Left lung (tissue), 14 donors: ENCODE measurements around the gene CISH. TPM values are rescaled to one million over a fixed set of nuclear protein-coding genes. Genes with fewer than 3 reads are reported as not detected.

Experiments
- ATAC-seq: fragments of 200-7000 bp; cut with Tn5 transposase; one replicate; pipeline ENCODE4 v1.9.1; 2020; ENCODE audit warnings: moderate library complexity
- DNase-seq, 4 donors: peaks; one replicate each; pipeline ENCODE4 v3.0.0-alpha.2; 2013 to 2020
- H3K27ac ChIP-seq, 2 donors: fragments of 200-600 bp; sonication (generic) in 1 of 2; one replicate each; pipeline versions ENCODE4 v1.5.0 to v1.8.0; 2020 to 2021
- H3K27me3 ChIP-seq, 2 donors: fragments of 200-600 bp; sonication (generic) in 1 of 2; one replicate each; pipeline versions ENCODE4 v1.5.0 to v1.8.0; 2020 to 2021
- H3K36me3 ChIP-seq, 2 donors: fragments of 200-600 bp; sonication (generic) in 1 of 2; one replicate each; pipeline versions ENCODE4 v1.5.0 to v1.8.0; 2020 to 2021
- H3K4me1 ChIP-seq, 2 donors: fragments of 200-600 bp; one replicate each; pipeline ENCODE4 v1.8.0; 2021
- H3K4me3 ChIP-seq, 2 donors: fragments of 200-600 bp; sonication (generic) in 1 of 2; one replicate each; pipeline versions ENCODE4 v1.5.0 to v1.8.0; 2020 to 2021; ENCODE audit warnings: mild to moderate bottlenecking in 1 of 2
- H3K9me3 ChIP-seq, 2 donors: fragments of 200-600 bp; sonication (generic) in 1 of 2; one replicate each; pipeline versions ENCODE4 v1.5.0 to v1.8.0; 2020 to 2021
- intact Hi-C, 2 donors: fragments of 100-400 bp; cut with DNase I; formaldehyde crosslinking; loops; one replicate each; pipeline versions ENCODE4 v1.11.2 to v1.14.2; 2022
- long read RNA-seq, 12 donors: library from polyadenylated mRNA in 2 of 12; unstranded in 2 of 12; transcript quantifications; one replicate each; pipeline ENCODE4 v2.0.0 and lab custom pipeline, GENCODE V29; 2019 to 2026
- polyA plus RNA-seq, 6 donors: library from polyadenylated mRNA; unstranded; fragments of 120-200 nt; gene quantifications; one replicate each; pipeline ENCODE4 v1.2.1, GENCODE V29; 2013; ENCODE audit not compliant: insufficient read length in 6 of 6
- total RNA-seq, 2 donors: library from RNA; stranded (reverse); fragmentation: NEBNext Ultra II Directional; extraction: Animal tissue kit (Norgen Biotek cat#: 25700); gene quantifications; one replicate each; pipeline ENCODE4 v1.2.1, GENCODE V29; 2021
- TF ChIP-seq, protein P1 (sequence below), 2 donors: fragments of 200-600 bp; sonication (generic) in 1 of 2; IDR thresholded peaks; one replicate each; pipeline versions ENCODE4 v1.5.0 to v1.8.0; 2021; ENCODE audit warnings: antibody characterized with exemption in 2 of 2
- donor health status: DM: no; HTN: yes; CAD: no.
- donor health status: DM: no; HTN: no; CAD: no.

The CISH gene, protein sequence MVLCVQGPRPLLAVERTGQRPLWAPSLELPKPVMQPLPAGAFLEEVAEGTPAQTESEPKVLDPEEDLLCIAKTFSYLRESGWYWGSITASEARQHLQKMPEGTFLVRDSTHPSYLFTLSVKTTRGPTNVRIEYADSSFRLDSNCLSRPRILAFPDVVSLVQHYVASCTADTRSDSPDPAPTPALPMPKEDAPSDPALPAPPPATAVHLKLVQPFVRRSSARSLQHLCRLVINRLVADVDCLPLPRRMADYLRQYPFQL
- total RNA-seq (10 to 100 TPM; 42.5 to 55.2 TPM), polyA plus RNA-seq (10 to 100 TPM; 20.2 to 29.3 (median 25.0) TPM)
- long read RNA-seq, donor 1, full-length matches to known transcripts = 30 of 30 reads
- long read RNA-seq, donor 1, partial matches to known transcripts = 0 of 30 reads
- long read RNA-seq, donor 1, other reads (novel, unspliced or antisense) = 0 of 30 reads
- long read RNA-seq, donor 2, full-length matches to known transcripts = 24 of 24 reads
- long read RNA-seq, donor 2, partial matches to known transcripts = 0 of 24 reads
- long read RNA-seq, donor 2, other reads (novel, unspliced or antisense) = 0 of 24 reads
- long read RNA-seq, donor 3, full-length matches to known transcripts = 6 of 6 reads
- long read RNA-seq, donor 3, partial matches to known transcripts = 0 of 6 reads
- long read RNA-seq, donor 3, other reads (novel, unspliced or antisense) = 0 of 6 reads
- long read RNA-seq, donor 4, transcript CISH-201 (3 exons, 2,043 nt) = major isoform, 28 of 33 reads
- long read RNA-seq, donor 4, partial matches to known transcripts = 5 of 33 reads
- long read RNA-seq, donor 4, other reads (novel, unspliced or antisense) = 0 of 33 reads
- long read RNA-seq, donor 5, full-length matches to known transcripts = 22 of 22 reads
- long read RNA-seq, donor 5, partial matches to known transcripts = 0 of 22 reads
- long read RNA-seq, donor 5, other reads (novel, unspliced or antisense) = 0 of 22 reads
- long read RNA-seq, donor 6, full-length matches to known transcripts = 12 of 12 reads
- long read RNA-seq, donor 6, partial matches to known transcripts = 0 of 12 reads
- long read RNA-seq, donor 6, other reads (novel, unspliced or antisense) = 0 of 12 reads
- long read RNA-seq, donor 7, full-length matches to known transcripts = 9 of 9 reads
- long read RNA-seq, donor 7, partial matches to known transcripts = 0 of 9 reads
- long read RNA-seq, donor 7, other reads (novel, unspliced or antisense) = 0 of 9 reads
- long read RNA-seq, donor 8, full-length matches to known transcripts = 9 of 9 reads
- long read RNA-seq, donor 8, partial matches to known transcripts = 0 of 9 reads
- long read RNA-seq, donor 8, other reads (novel, unspliced or antisense) = 0 of 9 reads
- long read RNA-seq, donor 9 = 0 reads
- long read RNA-seq, donor 10, full-length matches to known transcripts = 24 of 26 reads
- long read RNA-seq, donor 10, partial matches to known transcripts = 0 of 26 reads
- long read RNA-seq, donor 10, other reads (novel, unspliced or antisense) = 2 of 26 reads
- long read RNA-seq, donor 11, full-length matches to known transcripts = 4 of 4 reads
- long read RNA-seq, donor 11, partial matches to known transcripts = 0 of 4 reads
- long read RNA-seq, donor 11, other reads (novel, unspliced or antisense) = 0 of 4 reads
- long read RNA-seq, donor 12, full-length matches to known transcripts = 10 of 10 reads
- long read RNA-seq, donor 12, partial matches to known transcripts = 0 of 10 reads
- long read RNA-seq, donor 12, other reads (novel, unspliced or antisense) = 0 of 10 reads

DNA sequence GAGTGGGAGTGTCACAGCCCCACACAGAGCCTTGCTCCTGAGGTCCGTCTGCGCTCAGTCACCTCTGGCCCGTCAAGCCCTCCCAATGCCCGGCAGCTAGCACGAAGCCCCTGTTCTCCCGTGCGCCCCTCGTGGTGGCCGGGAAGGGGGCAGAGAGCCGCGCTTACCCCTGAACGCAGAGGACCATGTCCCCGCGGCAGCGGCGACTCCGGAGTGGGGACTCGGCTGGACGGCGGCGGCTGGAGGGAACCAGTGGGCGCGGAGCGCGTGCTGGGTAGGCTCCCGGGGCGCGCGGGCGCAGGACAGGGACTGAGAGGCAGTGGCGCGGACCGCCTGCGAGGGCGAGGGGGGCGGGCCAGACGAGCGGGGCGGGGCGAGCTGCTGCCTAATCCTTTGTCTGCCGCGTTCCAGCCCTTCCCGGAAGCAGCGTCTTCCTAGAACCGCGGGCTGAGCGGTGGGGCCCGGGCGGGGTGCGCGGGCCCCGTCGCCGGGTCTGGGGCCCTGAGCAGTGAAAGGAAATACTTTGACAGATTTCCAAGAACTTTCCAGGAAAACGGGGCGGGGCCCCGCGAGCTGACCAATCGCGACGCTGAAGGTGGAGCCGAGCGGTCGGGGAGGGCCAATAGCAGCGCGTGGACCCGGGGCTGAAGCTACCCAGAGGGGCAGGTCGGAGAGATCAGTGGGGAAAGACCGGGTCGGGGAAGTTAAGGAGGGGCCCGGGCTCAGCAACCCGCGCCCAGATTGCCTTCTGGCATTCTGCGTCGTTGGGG is at the start of gene CISH:
Gene CISH, minus strand, starts transcription at position 311 of the 770 bp plus-strand sequence. Its CDS starts 124 bp downstream, at position 187.
- TF ChIP-seq, protein P1, sequence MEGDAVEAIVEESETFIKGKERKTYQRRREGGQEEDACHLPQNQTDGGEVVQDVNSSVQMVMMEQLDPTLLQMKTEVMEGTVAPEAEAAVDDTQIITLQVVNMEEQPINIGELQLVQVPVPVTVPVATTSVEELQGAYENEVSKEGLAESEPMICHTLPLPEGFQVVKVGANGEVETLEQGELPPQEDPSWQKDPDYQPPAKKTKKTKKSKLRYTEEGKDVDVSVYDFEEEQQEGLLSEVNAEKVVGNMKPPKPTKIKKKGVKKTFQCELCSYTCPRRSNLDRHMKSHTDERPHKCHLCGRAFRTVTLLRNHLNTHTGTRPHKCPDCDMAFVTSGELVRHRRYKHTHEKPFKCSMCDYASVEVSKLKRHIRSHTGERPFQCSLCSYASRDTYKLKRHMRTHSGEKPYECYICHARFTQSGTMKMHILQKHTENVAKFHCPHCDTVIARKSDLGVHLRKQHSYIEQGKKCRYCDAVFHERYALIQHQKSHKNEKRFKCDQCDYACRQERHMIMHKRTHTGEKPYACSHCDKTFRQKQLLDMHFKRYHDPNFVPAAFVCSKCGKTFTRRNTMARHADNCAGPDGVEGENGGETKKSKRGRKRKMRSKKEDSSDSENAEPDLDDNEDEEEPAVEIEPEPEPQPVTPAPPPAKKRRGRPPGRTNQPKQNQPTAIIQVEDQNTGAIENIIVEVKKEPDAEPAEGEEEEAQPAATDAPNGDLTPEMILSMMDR (IDR thresholded peaks at IDR 0.05) = peak in 1 of 2 donors; percentile 40

DNA sequence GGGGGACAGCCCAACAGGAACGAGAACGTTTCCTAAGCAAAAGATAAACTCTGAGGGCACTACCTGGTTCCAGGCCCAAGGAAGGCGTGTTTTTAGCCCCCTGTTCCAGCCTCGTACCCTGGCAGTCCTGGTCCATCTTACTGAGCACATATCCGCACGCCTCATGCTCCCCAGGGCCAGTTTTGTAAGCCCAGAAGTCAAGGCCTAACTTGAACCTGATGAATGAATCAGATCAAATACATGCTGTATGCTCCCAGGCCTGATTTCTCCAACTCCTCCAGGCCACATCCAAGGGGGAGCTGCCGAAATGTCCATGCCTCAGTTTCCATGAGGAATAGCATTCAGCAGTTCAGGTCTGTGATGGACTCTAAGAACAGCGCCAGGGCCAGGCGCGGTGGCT is 48.8 kb upstream of the CISH start:
- Histone ChIP-seq H3K4me3 (no peak overlapping the region), H3K36me3 (no peaks in the 10 kb centered on the region), H3K4me1 (peaks cover 4 to 16% of the 10 kb centered on the region in 2 donors), H3K27me3 (no peaks in the 10 kb centered on the region), H3K9me3 (no peaks in the 10 kb centered on the region), H3K27ac (no peak overlapping the region)
- DNase-seq = no peak
- intact Hi-C loops = no loop called here
- TF ChIP-seq, protein P1 (IDR thresholded peaks at IDR 0.05) = no peak
- no peak for ATAC-seq

More for the DNA sequence above, at the start of gene CISH:
- no peaks in the 10 kb centered on the region for H3K9me3 ChIP-seq
- H3K4me3 ChIP-seq = peak within 1 kb of the TSS; percentile 73 to 84
- peak; percentile 97 to 100 (median 99) for DNase-seq
- H3K4me1 ChIP-seq = peaks cover 13 to 74% of the 10 kb centered on the region in 2 donors
- intact Hi-C loops = no loop called here
- peak; percentile 79 for ATAC-seq
- H3K36me3 ChIP-seq = peaks cover 0 to 35% of the 10 kb centered on the region in 2 donors
- H3K27ac ChIP-seq = peak within 1 kb of the TSS; percentile 92 to 98
- no peaks in the 10 kb centered on the region for H3K27me3 ChIP-seq

DNA sequence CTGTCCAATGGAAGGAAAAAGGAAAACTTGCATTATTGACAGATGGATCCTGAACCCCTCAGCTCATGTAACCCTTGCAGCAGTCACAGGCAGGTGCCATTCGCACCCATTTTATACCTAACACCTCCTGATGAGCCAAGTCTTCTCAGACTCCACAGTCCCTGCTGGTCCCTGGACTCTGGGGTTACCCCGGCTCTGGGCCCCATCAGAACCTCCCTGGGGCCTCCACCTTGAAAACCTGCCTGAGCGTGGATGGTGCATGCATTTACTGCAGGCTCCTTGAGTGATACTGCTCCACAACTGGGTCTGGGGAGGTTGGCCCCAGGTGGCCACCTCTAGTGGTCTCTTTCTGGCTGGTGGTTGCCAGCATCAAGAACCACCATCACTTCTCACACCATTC is 47.3 kb upstream of the CISH start:
- no peak overlapping the region for H3K27ac ChIP-seq
- no peaks in the 10 kb centered on the region for H3K36me3 ChIP-seq
- TF ChIP-seq, protein P1 (IDR thresholded peaks at IDR 0.05) = no peak
- ATAC-seq (no peak), DNase-seq (no peak)
- no peak overlapping the region for H3K4me3 ChIP-seq
- H3K4me1 ChIP-seq = peaks cover 4 to 15% of the 10 kb centered on the region in 2 donors
- no peaks in the 10 kb centered on the region for H3K27me3 ChIP-seq
- intact Hi-C loops = no loop called here
- no peaks in the 10 kb centered on the region for H3K9me3 ChIP-seq

DNA sequence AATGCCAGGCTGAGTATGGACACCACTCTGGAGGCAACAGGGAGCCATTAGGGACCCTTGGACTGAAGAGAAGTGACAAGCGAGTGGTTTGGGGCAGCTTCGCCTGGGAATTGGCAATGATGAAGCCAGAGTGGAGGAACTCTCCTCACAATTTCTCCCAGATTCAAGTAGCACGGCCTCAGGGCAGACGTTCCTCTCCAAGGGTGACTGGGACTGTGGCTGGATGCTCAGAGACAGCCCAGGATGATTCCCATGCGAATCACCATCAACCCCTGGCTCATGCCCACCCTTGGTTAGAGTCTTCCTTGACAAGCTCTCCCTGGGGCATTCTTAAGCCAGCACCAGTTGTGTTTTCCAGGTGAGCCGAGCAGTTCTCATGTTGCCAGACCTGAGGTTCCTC is 46.8 kb upstream of the CISH start:
- Histone ChIP-seq H3K4me3 (no peak overlapping the region), H3K36me3 (no peaks in the 10 kb centered on the region), H3K27ac (no peak overlapping the region), H3K27me3 (no peaks in the 10 kb centered on the region), H3K4me1 (peaks cover 4 to 10% of the 10 kb centered on the region in 2 donors), H3K9me3 (no peaks in the 10 kb centered on the region)
- DNase-seq (peak in 1 of 4 donors; percentile 24), ATAC-seq (no peak)
- intact Hi-C loops = no loop called here
- TF ChIP-seq, protein P1 (IDR thresholded peaks at IDR 0.05) = no peak
